ENCODE data around the gene GYS1.
"Not testable (repeated sequence)": the region's sequence is repeated elsewhere in the genome, so short reads cannot be mapped to it uniquely, and the experiment has no call there.

The GYS1 gene

GRCh38 chr19:48922548-48923490 lies 70.3 kb downstream of the GYS1 start:
- no peak overlapping the region for H3K4me3 ChIP-seq
- no peak overlapping the region for H3K27ac ChIP-seq

- Histone ChIP-seq H3K27ac (no peak overlapping the region), H3K4me3 (no peak overlapping the region)
These were observed 71.2 kb downstream of the GYS1 start for GRCh38 chr19:48921721-48922500.

GRCh38 chr19:48920949-48921348 lies 72.2 kb downstream of the GYS1 start:
- Histone ChIP-seq H3K4me3 (no peak overlapping the region), H3K27ac (no peak overlapping the region)

- not testable (repeated sequence) for H3K27ac ChIP-seq, H3K4me3 ChIP-seq
These were observed 73.8 kb downstream of the GYS1 start for GRCh38 chr19:48919271-48919670.

GRCh38 chr19:48918801-48919247 lies 74.3 kb downstream of the GYS1 start:
- no peak overlapping the region for H3K27ac ChIP-seq
- no peak overlapping the region for H3K4me3 ChIP-seq
